Measurements from ENCODE around the gene R3HDM2. TPM values are rescaled to one million over a fixed set of nuclear protein-coding genes. Genes with fewer than 3 reads are reported as not detected.

Gene R3HDM2
- total and polyA plus RNA-seq, 2 of the 13 experiments (the other 11 are each of a cell fraction or from before 2014, with no cell fraction given): 11.1 to 23.5 TPM

- TF ChIP-seq CREB3 (CRISPR knock-in tag; IDR thresholded peaks at IDR 0.05) (no peak), ZSCAN29 (CRISPR knock-in tag; conservative IDR thresholded peaks at IDR 0.05) (no peak), ZNF318 (CRISPR knock-in tag; IDR thresholded peaks at IDR 0.05) (no peak), HHEX (CRISPR knock-in tag; IDR thresholded peaks at IDR 0.05) (no peak), ZNF800 (CRISPR knock-in tag; IDR thresholded peaks at IDR 0.05) (no peak), ZNF891 (CRISPR knock-in tag; IDR thresholded peaks at IDR 0.05) (0 out of 2 replicates have a peak, but pooled peaks have one; percentile 9), ZNF766 (CRISPR knock-in tag; IDR thresholded peaks at IDR 0.05; ENCODE audit: borderline replicate concordance) (no peak), HNRNPL (IDR thresholded peaks at IDR 0.05; ENCODE audit: low read depth, low read length) (0 out of 2 replicates have a peak, but pooled peaks have one; percentile 0), ZNF263 (CRISPR knock-in tag; IDR thresholded peaks at IDR 0.05) (peak; percentile 0; the same call in 1 of the 2 replicates), ELF3 (CRISPR knock-in tag; IDR thresholded peaks at IDR 0.05) (no peak), ZNF768 (CRISPR knock-in tag; IDR thresholded peaks at IDR 0.05) (no peak), FOXK2 (IDR thresholded peaks at IDR 0.05) (no peak), SMC3 (IDR thresholded peaks at IDR 0.05; ENCODE audit: low read length) (no peak), ZBTB7A (CRISPR knock-in tag; IDR thresholded peaks at IDR 0.05) (no peak), U2AF1 (optimal IDR thresholded peaks at IDR 0.05; ENCODE audit: low read depth, low read length) (no peak), MED13 (CRISPR knock-in tag; IDR thresholded peaks at IDR 0.05) (0 out of 2 replicates have a peak, but pooled peaks have one; percentile 13), NONO (IDR thresholded peaks at IDR 0.05) (no peak), NONO (CRISPR knock-in tag; conservative IDR thresholded peaks at IDR 0.05) (0 out of 2 replicates have a peak, but pooled peaks have one; percentile 10)
Measured at GRCh38 chr12:57455374-57456144, 24.7 kb upstream of the R3HDM2 start (continued).
